CD14-positive monocyte (primary cell): ENCODE measurements around the gene SH3BP4. TPM values are rescaled to one million over a fixed set of nuclear protein-coding genes. Genes with fewer than 3 reads are reported as not detected.

ENCODE experiments used
- DNase-seq, 3 donors: peaks; one replicate each; pipeline ENCODE4 v3.0.0-alpha.2; 2011 to 2022
- H2AFZ ChIP-seq: 2 replicates; pipeline ENCODE4 v1.6.0; 2012; ENCODE audit warnings: mild to moderate bottlenecking, low read depth, low read length, inconsistent platforms; ENCODE audit not compliant: insufficient read depth, poor library complexity, severe bottlenecking
- H3K27ac ChIP-seq, 2 donors: 1 replicate in 1 of 2; 2 replicates in 1 of 2; pipeline ENCODE4 v1.5.1; 2012 to 2013; ENCODE audit warnings: low read length in 2 of 2, control low read depth in 1 of 2, inconsistent platforms in 1 of 2, low read depth in 1 of 2, mild to moderate bottlenecking in 1 of 2
- H3K27me3 ChIP-seq, 2 donors: one replicate each; pipeline versions ENCODE4 v1.6.0 to v1.6.1; 2011 to 2013; ENCODE audit warnings: low read length in 2 of 2; ENCODE audit not compliant: control insufficient read depth in 2 of 2, insufficient read depth in 2 of 2
- H3K36me3 ChIP-seq, 2 donors: replicated peaks in 1 of 2; 1 replicate in 1 of 2; 2 replicates in 1 of 2; pipeline versions ENCODE4 v1.5.1 to v1.6.1; 2012 to 2013; ENCODE audit warnings: low read length in 2 of 2, control low read depth in 1 of 2, inconsistent platforms in 1 of 2, mild to moderate bottlenecking in 1 of 2; ENCODE audit not compliant: insufficient read depth in 2 of 2, control insufficient read depth in 1 of 2
- H3K4me1 ChIP-seq, 2 donors: 1 replicate in 1 of 2; 2 replicates in 1 of 2; pipeline versions ENCODE4 v1.5.1 to v1.6.1; 2012 to 2013; ENCODE audit warnings: low read length in 2 of 2, control low read depth in 1 of 2, inconsistent platforms in 1 of 2, mild to moderate bottlenecking in 1 of 2, moderate library complexity in 1 of 2; ENCODE audit not compliant: insufficient read depth in 2 of 2, control insufficient read depth in 1 of 2
- H3K4me2 ChIP-seq: replicated peaks from 2 replicates; pipeline ENCODE3; 2012; ENCODE audit warnings: low read length, moderate library complexity, mild to moderate bottlenecking; ENCODE audit not compliant: poor library complexity, severe bottlenecking; ENCODE audit errors: extremely low read depth
- H3K4me3 ChIP-seq, 3 experiments: fragments of 200-600 bp in 1 of 3; sonication (generic) in 1 of 3; replicated peaks in 1 of 3; 1 replicate in 2 of 3; 2 replicates in 1 of 3; pipeline ENCODE4 v1.5.1; 2011 to 2013; ENCODE audit warnings: low read length in 3 of 3, mild to moderate bottlenecking in 3 of 3, control low read depth in 2 of 3, low read depth in 2 of 3, inconsistent platforms in 1 of 3, moderate library complexity in 1 of 3
- H3K79me2 ChIP-seq: 2 replicates; pipeline ENCODE4 v1.6.0; 2012; ENCODE audit warnings: mild to moderate bottlenecking, control low read depth, inconsistent platforms, low read length, moderate library complexity; ENCODE audit not compliant: insufficient read depth
- H3K9ac ChIP-seq: 2 replicates; pipeline ENCODE4 v1.6.0; 2017; ENCODE audit warnings: low read length, mild to moderate bottlenecking; ENCODE audit not compliant: insufficient read depth, poor library complexity, severe bottlenecking
- H3K9me3 ChIP-seq, 2 donors: replicated peaks in 1 of 2; 1 replicate in 1 of 2; 2 replicates in 1 of 2; pipeline versions ENCODE4 v1.5.1 to v1.6.1; 2012 to 2013; ENCODE audit warnings: low read length in 2 of 2, control low read depth in 1 of 2; ENCODE audit not compliant: control insufficient read depth in 1 of 2, insufficient read depth in 1 of 2
- H4K20me1 ChIP-seq: 2 replicates; pipeline ENCODE4 v1.6.0; 2012; ENCODE audit warnings: mild to moderate bottlenecking, low read length, control low read depth, moderate library complexity; ENCODE audit not compliant: insufficient read depth
- H3K27ac Mint-ChIP-seq, 7 donors: one replicate each; pipeline ENCODE4 v1.8.0; 2020; ENCODE audit warnings: mild to moderate bottlenecking in 7 of 7, mixed read lengths in 7 of 7, moderate library complexity in 6 of 7, inconsistent platforms in 2 of 7
- H3K27me3 Mint-ChIP-seq, 3 donors: one replicate each; pipeline ENCODE4 v1.8.0; 2021 to 2022; ENCODE audit warnings: low read depth in 3 of 3, mild to moderate bottlenecking in 3 of 3, mixed read lengths in 3 of 3, moderate library complexity in 3 of 3, inconsistent platforms in 1 of 3
- H3K36me3 Mint-ChIP-seq, 2 donors: one replicate each; pipeline ENCODE4 v1.8.0; 2020; ENCODE audit warnings: mixed read lengths in 2 of 2, inconsistent platforms in 1 of 2, mild to moderate bottlenecking in 1 of 2
- H3K4me1 Mint-ChIP-seq: one replicate; pipeline ENCODE4 v1.8.0; 2020; ENCODE audit warnings: mild to moderate bottlenecking, mixed read lengths
- H3K4me3 Mint-ChIP-seq, 2 donors: one replicate each; pipeline ENCODE4 v1.8.0; 2020; ENCODE audit warnings: mild to moderate bottlenecking in 2 of 2, mixed read lengths in 2 of 2, moderate library complexity in 1 of 2
- H3K9me3 Mint-ChIP-seq, 7 donors: one replicate each; pipeline ENCODE4 v1.8.0; 2020 to 2022; ENCODE audit warnings: mixed read lengths in 7 of 7, mild to moderate bottlenecking in 6 of 7, moderate library complexity in 6 of 7, inconsistent platforms in 2 of 7
- CTCF ChIP-seq: fragments of 200-600 bp; IDR thresholded peaks from one replicate; pipeline ENCODE4 v1.8.0; 2022; ENCODE audit warnings: antibody characterized with exemption, mild to moderate bottlenecking
- WGBS: methylation state at CpG from one replicate; pipeline ENCODE4 v1.1.5; 2013; ENCODE audit warnings: missing lambda C conversion rate; ENCODE audit not compliant: insufficient coverage; 5-methylcytosine and 5-hydroxymethylcytosine counted together
- intact Hi-C, 2 donors: fragments of 100-400 bp; cut with micrococcal nuclease; formaldehyde crosslinking; loops; one replicate each; pipeline versions ENCODE4 v1.15.0 to v1.15.1; 2023
- polyA plus RNA-seq, 3 donors: library from polyadenylated mRNA; depleted of rRNA in 1 of 3; unstranded in 2 of 3; stranded (reverse) in 1 of 3; fragments of 300-500 nt in 2 of 3; fragments of >200 nt in 1 of 3; fragmentation: Illumina TruSeq in 2 of 3; gene quantifications; 1 replicate in 2 of 3; 2 replicates in 1 of 3; pipeline ENCODE4 v1.2.3, GENCODE V29; 2012 to 2021

Gene SH3BP4
- polyA plus RNA-seq, 3 donors, result 0.66 to 1.6 (median 1.3) TPM

DNA sequence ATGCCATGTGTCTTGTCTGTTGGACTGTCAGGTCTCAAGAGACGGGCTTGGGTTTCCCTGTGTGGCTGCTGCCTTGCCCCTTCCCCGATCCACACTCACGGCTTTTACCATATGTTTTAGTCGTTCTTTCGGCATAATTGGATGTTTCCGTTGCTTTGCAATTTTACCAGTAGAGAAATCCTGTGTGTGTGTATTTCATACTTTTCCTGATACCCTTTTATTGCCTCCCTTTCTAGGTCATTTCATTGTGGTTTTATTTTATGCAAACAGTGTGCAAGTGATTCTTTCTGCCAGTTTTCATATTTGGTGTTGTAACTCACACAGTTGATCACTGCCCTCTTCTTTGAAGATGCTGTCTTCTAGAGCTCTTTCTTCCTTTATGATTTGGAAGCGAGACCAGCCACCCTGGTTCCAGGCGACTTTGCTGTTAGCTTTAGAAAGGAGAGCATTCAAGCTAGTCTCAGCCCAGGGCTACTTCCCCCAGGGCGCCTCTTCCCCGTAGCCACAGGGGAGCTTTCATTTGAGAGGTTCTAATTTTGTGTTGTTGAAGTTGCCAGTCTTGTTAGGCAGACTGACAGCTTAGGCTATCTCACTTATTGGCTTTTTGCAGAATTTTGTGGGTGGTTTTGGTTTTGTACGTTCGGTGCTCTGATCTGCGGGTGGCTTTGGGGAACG is 17.0 kb downstream of the SH3BP4 start:
- H3K79me2 ChIP-seq, result no peaks in the 10 kb centered on the region
- Mint-ChIP-seq H3K9me3 (peaks cover 0 to 4% (median 0%) of the 10 kb centered on the region in 7 donors), H3K36me3 (no peaks in the 10 kb centered on the region), H3K27me3 (peaks cover 4 to 11% (median 5%) of the 10 kb centered on the region in 3 donors), H3K4me3 (peak overlapping the region; percentile 60 to 77), H3K27ac (peak overlapping the region in 1 of 7 donors; percentile 26), H3K4me1 (peaks cover 8% of the 10 kb centered on the region)
- WGBS, result 64% methylated on average over 3 of the region's 14 CpGs
- no peak for DNase-seq
- peak overlapping the region; percentile 54 for H2AFZ ChIP-seq
- peak overlapping the region; percentile 37 for H3K4me2 ChIP-seq
- H3K27ac ChIP-seq, result no peak overlapping the region
- H3K9me3 ChIP-seq, result no peaks in the 10 kb centered on the region
- peak overlapping the region in 1 of 3 experiments; percentile 24 for H3K4me3 ChIP-seq
- H3K27me3 ChIP-seq, result no peaks in the 10 kb centered on the region
- no peak overlapping the region for H3K9ac ChIP-seq
- no peak for TF ChIP-seq CTCF
- intact Hi-C loops, result no loop called here
- no peaks in the 10 kb centered on the region for H4K20me1 ChIP-seq
- no peaks in the 10 kb centered on the region for H3K36me3 ChIP-seq
- H3K4me1 ChIP-seq, result peaks cover 3 to 4% of the 10 kb centered on the region in 2 donors

DNA sequence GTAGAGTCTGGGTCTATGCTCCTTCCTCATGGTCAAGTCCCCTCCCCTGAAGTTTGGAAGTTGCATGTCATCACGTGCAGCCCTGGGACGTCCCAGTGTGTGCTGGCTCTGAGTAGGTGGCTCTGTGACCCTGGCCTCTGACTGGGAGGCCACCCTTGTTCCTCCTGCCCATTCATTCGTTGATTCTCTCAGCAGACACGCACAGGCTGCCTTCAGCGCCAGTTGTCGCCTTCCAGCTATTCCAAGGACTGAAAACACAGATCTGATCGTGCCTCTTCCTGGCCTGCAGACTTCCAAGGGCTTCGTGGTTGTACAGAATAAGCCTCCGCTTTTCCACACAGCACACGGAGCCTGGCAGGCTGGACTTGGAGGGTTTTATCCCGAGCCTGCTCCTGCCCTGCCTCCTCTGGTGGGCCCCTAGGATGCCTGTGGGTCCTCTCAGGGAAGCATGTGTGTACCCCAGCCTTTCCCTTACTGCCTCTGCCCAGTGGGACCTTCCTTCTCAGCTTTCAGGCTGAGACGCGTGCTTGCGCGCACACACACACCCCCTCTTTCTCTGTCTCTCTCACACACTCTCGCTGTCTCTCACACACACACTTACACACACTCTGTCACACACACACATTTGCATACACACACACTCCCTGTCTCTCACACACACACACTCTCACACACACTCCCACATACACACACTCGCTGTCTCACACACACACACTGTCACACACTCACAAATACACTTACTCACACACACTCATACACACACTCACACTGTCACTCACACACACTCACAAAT is 17.7 kb downstream of the SH3BP4 start:
- TF ChIP-seq CTCF, result no peak
- Histone ChIP-seq H3K79me2 (no peaks in the 10 kb centered on the region), H3K9me3 (no peaks in the 10 kb centered on the region), H2AFZ (peak overlapping the region; percentile 54), H3K4me1 (peaks cover 3 to 4% of the 10 kb centered on the region in 2 donors), H4K20me1 (no peaks in the 10 kb centered on the region), H3K27me3 (no peaks in the 10 kb centered on the region), H3K4me2 (peak overlapping the region; percentile 37), H3K36me3 (no peaks in the 10 kb centered on the region), H3K27ac (no peak overlapping the region), H3K4me3 (peak overlapping the region in 1 of 3 experiments; percentile 24), H3K9ac (no peak overlapping the region)
- DNase-seq, result peak in 1 of 3 donors; percentile 17
- intact Hi-C loops, result no loop called here
- Mint-ChIP-seq H3K27me3 (peaks cover 4 to 11% (median 5%) of the 10 kb centered on the region in 3 donors), H3K27ac (peak overlapping the region in 1 of 7 donors; percentile 26), H3K36me3 (no peaks in the 10 kb centered on the region), H3K4me3 (peak overlapping the region; percentile 60 to 77), H3K9me3 (peaks cover 0 to 4% (median 0%) of the 10 kb centered on the region in 7 donors), H3K4me1 (peaks cover 8% of the 10 kb centered on the region)
- WGBS, result 85% methylated on average over 16 of the region's 17 CpGs
